ENCODE measurements around the gene POLA1.

DNA sequence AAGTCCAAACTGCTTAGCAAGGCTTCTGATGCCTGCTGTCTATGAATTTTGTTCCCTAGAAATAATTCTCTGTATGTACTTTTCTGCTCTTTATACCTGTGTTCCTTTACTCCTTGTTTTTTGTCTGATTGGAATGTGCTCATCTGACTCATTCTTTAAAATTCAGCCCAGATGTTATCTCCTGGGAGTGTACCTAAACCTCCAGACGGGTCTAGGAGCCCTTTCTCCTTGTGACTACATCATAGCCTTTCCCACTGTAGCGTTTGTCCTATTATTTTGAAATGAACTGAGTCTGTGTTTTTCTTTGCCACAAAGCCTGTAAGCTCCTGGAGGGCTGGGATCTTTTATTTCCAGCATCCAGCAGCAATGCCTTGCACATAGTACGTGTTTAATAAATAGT lies 26.3 kb downstream of the POLA1 start:
- no peak for TF ChIP-seq POLR2A (IDR thresholded peaks at IDR 0.05)
- TF ChIP-seq, protein P1, sequence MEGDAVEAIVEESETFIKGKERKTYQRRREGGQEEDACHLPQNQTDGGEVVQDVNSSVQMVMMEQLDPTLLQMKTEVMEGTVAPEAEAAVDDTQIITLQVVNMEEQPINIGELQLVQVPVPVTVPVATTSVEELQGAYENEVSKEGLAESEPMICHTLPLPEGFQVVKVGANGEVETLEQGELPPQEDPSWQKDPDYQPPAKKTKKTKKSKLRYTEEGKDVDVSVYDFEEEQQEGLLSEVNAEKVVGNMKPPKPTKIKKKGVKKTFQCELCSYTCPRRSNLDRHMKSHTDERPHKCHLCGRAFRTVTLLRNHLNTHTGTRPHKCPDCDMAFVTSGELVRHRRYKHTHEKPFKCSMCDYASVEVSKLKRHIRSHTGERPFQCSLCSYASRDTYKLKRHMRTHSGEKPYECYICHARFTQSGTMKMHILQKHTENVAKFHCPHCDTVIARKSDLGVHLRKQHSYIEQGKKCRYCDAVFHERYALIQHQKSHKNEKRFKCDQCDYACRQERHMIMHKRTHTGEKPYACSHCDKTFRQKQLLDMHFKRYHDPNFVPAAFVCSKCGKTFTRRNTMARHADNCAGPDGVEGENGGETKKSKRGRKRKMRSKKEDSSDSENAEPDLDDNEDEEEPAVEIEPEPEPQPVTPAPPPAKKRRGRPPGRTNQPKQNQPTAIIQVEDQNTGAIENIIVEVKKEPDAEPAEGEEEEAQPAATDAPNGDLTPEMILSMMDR (IDR thresholded peaks at IDR 0.05): no peak

Data from thyroid gland (tissue), 4 donors.